GM12891 (cell line): ENCODE results near the gene BCCIP.

Experiments
- POLR2A ChIP-seq: IDR thresholded peaks from 2 replicates; pipeline ENCODE4 v1.6.1; 2011; ENCODE audit warnings: low read depth, low read length, control low read depth
- SPI1 ChIP-seq: IDR thresholded peaks from 2 replicates; pipeline ENCODE4 v1.6.1; 2011; ENCODE audit warnings: low read depth, low read length, control low read depth

DNA sequence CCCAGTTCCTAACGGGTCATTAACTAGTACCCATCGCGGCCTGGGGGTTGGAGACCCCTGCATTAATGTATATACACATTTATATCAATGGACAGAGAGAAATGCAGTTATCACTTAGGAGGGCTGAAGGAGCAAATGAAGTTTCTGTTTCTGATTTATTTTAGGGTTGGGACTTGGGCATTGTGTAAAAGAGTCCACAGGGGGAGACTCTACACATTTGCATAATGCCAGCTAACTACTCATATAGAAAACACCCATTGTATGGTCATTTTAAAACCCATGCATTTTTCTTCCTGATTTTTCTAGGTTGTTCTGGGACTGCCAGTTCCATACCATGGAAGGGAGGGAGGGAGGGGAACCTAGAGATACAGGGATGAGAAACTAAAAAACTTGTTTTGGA is 23.5 kb downstream of the BCCIP start:
- TF ChIP-seq SPI1 (no peak), POLR2A (no peak)
